Mucosa of descending colon (tissue), 3 donors: ENCODE data around the gene SIVA1. TPM values are rescaled to one million over a fixed set of nuclear protein-coding genes. Genes with fewer than 3 reads are reported as not detected.

Source experiments
- ATAC-seq: fragments of 200-7000 bp; cut with Tn5 transposase; one replicate; pipeline ENCODE4 v1.9.1; 2020; ENCODE audit warnings: mild to moderate bottlenecking, moderate library complexity
- DNase-seq, 3 donors: peaks; one replicate each; pipeline ENCODE4 v3.0.0-alpha.2; 2020
- H3K36me3 ChIP-seq: fragments of 200-600 bp; one replicate; pipeline ENCODE4 v1.8.0; 2021; ENCODE audit warnings: low read depth, mild to moderate bottlenecking
- H3K4me1 ChIP-seq: fragments of 200-600 bp; one replicate; pipeline ENCODE4 v1.8.0; 2021; ENCODE audit warnings: low read depth, mild to moderate bottlenecking
- H3K4me3 ChIP-seq: fragments of 200-600 bp; one replicate; pipeline ENCODE4 v1.8.0; 2021; ENCODE audit warnings: mild to moderate bottlenecking
- H3K9me3 ChIP-seq: fragments of 200-600 bp; one replicate; pipeline ENCODE4 v1.8.0; 2021; ENCODE audit warnings: mild to moderate bottlenecking
- intact Hi-C, 2 donors: fragments of 100-400 bp; cut with DNase I in 1 of 2; cut with micrococcal nuclease in 1 of 2; formaldehyde crosslinking; loops; one replicate each; pipeline versions ENCODE4 v1.11.0 to v1.11.1; 2022; cut with DNase I, micrococcal nuclease
- total RNA-seq, 3 donors: library from RNA; stranded (reverse); fragmentation: NEBNext Ultra II Directional in 2 of 3; extraction: Animal tissue kit (Norgen Biotek cat#: 25700) in 2 of 3; gene quantifications; one replicate each; pipeline versions ENCODE4 v1.2.1 to v1.2.4, GENCODE V29; 2021 to 2023
- TF ChIP-seq, protein P1 (sequence below): fragments of 200-600 bp; IDR thresholded peaks from one replicate; pipeline ENCODE4 v1.8.0; 2022; ENCODE audit warnings: antibody characterized with exemption, mild to moderate bottlenecking
- donor health status: DM: no; HTN: no; CAD: no; lungs with moderate emphysema.
- donor health status: DM: no; HTN: no; CAD: no.
- donor health status: DM: no; HTN: yes; CAD: no.

The SIVA1 gene
- total RNA-seq, 3 donors from 2014 or later: 38.7 to 82.4 (median 60.4) TPM

- intact Hi-C loops: no loop called here
- Histone ChIP-seq H3K36me3 (no peaks in the 10 kb centered on the region), H3K4me3 (peak overlapping the region; percentile 67), H3K4me1 (peaks cover 40% of the 10 kb centered on the region), H3K9me3 (no peaks in the 10 kb centered on the region)
- ATAC-seq (peak; percentile 31), DNase-seq (peak; percentile 65 to 83 (median 73))
- TF ChIP-seq, protein P1, sequence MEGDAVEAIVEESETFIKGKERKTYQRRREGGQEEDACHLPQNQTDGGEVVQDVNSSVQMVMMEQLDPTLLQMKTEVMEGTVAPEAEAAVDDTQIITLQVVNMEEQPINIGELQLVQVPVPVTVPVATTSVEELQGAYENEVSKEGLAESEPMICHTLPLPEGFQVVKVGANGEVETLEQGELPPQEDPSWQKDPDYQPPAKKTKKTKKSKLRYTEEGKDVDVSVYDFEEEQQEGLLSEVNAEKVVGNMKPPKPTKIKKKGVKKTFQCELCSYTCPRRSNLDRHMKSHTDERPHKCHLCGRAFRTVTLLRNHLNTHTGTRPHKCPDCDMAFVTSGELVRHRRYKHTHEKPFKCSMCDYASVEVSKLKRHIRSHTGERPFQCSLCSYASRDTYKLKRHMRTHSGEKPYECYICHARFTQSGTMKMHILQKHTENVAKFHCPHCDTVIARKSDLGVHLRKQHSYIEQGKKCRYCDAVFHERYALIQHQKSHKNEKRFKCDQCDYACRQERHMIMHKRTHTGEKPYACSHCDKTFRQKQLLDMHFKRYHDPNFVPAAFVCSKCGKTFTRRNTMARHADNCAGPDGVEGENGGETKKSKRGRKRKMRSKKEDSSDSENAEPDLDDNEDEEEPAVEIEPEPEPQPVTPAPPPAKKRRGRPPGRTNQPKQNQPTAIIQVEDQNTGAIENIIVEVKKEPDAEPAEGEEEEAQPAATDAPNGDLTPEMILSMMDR: no peak
Observed at GRCh38 chr14:104794099-104794498, 41.2 kb downstream of the SIVA1 start.

- ATAC-seq: peak; percentile 39
Observed at GRCh38 chr14:104794631-104794992, 41.7 kb downstream of the SIVA1 start.

DNA sequence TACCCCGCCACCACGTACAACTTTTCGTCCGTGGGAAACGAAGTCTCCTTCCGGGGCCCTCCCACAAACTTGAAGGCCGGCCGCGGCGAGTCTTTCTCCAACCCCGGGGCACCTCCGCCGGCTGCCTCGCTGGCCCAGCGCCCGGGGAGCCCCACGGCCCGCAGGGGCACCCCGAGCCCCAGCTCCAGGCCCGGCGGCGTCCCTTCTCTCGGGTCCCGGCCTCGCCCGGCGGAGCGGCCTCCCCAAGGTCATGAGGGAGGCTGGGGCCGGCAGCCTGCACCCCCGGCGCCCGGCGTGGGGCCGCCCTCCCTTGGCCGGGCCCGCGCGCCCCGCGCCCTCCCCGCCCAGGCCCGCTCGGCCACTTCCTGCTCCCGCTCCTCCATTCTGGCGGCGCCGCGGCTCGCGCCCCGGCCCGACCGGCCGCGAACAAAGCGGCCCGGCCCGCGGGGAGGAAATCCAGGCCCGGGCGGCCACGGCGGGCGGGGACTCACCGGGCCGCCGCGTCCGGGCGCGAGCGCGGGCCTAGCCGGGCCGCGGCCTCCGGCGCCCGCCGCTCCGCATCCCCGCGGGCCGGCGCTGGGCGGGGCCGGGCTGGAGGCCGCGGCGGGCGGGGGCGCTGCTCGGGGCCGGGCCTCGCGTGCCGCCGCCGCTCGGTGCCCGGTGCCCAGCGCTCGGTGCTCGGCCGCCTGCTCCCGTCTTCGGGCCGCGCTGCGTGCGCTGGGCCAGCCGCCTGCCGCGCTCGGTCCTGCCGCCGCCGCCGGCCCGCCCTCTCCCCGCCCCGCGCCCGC lies 42.2 kb downstream of the SIVA1 start, which contains the start of gene AKT1:
AKT1 (minus strand) TSS at position 756 of the 788 bp plus-strand sequence. CDS start 3,105 bp downstream, outside the sequence.
- ATAC-seq (peak; percentile 49), DNase-seq (peak in 2 of 3 donors; percentile 50 to 70)
- TF ChIP-seq, protein P1: no peak
- no peaks in the 10 kb centered on the region for H3K36me3 ChIP-seq
- H3K4me3 ChIP-seq: peak within 1 kb of the TSS; percentile 67
- peaks cover 40% of the 10 kb centered on the region for H3K4me1 ChIP-seq
- H3K9me3 ChIP-seq: no peaks in the 10 kb centered on the region
- intact Hi-C loops: no loop called here

More at GRCh38 chr14:104794631-104794992, 41.7 kb downstream of the SIVA1 start:
- Histone ChIP-seq H3K36me3 (no peaks in the 10 kb centered on the region), H3K9me3 (no peaks in the 10 kb centered on the region), H3K4me3 (peak overlapping the region; percentile 67), H3K4me1 (peaks cover 40% of the 10 kb centered on the region)
- TF ChIP-seq, protein P1: no peak
- intact Hi-C loops: no loop called here
- peak in 2 of 3 donors; percentile 46 to 60 for DNase-seq

DNA sequence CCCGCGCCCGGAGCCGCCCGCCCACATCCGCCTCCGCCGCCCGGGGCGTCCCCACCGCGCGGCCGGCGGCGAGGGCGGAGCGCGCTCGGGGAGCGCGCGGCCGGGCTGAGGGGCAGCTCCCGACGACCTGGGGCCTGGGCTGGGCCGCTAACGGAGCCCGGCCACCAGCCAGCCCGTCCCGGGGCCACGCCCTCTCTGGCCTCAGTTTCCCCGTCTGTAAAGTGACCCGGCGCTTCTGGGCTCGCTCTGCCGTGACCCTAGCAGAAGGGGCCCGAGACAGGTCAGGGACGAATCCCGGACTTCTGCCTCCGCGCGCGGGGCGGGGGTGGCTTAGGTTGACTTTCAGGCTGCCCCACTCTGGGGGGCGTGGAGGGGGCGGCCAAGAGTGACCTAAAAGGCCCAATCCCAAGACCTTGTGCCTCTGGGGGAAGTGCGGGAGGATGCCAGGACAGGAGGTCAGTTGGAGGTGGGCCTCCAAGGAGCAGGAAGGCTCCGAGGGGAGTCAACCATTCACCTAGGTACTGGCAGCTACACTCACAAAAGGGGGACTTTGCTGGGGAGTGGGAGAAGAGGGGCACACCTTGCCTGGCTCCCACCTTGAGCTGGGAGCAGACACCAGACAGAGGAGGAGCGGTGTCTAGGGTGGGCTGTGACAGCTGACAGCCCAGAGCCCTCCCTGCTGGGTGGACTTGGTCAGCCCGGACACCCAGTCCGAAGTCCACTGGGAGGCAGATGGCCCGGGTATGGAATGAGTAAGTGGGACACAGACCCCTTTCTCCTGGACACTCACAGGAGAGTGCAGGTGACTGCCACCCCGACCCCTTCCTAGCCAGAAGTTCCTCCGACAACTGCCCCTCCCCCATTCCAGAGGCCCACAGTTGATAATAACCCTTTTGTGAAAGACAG lies 43.1 kb downstream of the SIVA1 start:
- Histone ChIP-seq H3K4me1 (peaks cover 40% of the 10 kb centered on the region), H3K4me3 (no peak overlapping the region), H3K36me3 (no peaks in the 10 kb centered on the region), H3K9me3 (no peaks in the 10 kb centered on the region)
- intact Hi-C loops: no loop called here
- TF ChIP-seq, protein P1: no peak
- ATAC-seq: peak; percentile 68
- DNase-seq: peak; percentile 70 to 85 (median 80)

GRCh38 chr14:104796687-104797081 lies 43.7 kb downstream of the SIVA1 start:
- TF ChIP-seq, protein P1: no peak
- intact Hi-C loops: no loop called here
- Histone ChIP-seq H3K9me3 (no peaks in the 10 kb centered on the region), H3K4me3 (no peak overlapping the region), H3K4me1 (peaks cover 46% of the 10 kb centered on the region), H3K36me3 (no peaks in the 10 kb centered on the region)
- no peak for DNase-seq
- no peak for ATAC-seq
